SK-N-MC (cell line): ENCODE data around the gene MYO1D.

Source experiments
- EZH2 ChIP-seq: fragments of 200-600 bp; sonication (generic); IDR thresholded peaks from one replicate; pipeline ENCODE4 v1.6.1; 2017; ENCODE audit warnings: antibody characterized with exemption
- FOXP2 ChIP-seq: optimal IDR thresholded peaks from 2 replicates; pipeline ENCODE3; 2011; ENCODE audit warnings: mild to moderate bottlenecking, moderate library complexity; ENCODE audit not compliant: insufficient read depth; ENCODE audit errors: extremely low read length, control extremely low read depth
- POLR2AphosphoS5 ChIP-seq: IDR thresholded peaks from 2 replicates; pipeline ENCODE4 v1.6.1; 2012; ENCODE audit warnings: mild to moderate bottlenecking, low read depth, low read length, borderline replicate concordance

DNA sequence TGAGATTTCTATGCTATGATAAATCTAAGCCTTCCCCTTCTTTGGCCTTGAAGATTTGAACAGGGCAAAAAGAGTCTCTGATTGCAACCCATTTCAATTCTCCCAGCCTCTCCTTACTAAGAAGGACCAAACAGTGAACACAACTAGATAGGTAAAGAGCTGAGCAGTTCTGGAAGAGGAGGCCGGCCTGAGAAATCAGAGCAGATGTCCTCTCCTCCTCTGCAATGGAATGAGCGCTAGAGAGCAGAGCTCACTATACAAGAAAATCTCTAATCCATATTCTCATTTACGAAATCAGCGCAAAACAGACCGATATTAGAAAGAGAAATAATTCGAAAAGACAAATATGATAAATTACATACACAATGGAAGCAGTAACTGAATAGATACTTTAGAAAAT, 266.0 kb downstream of the MYO1D start:
- TF ChIP-seq POLR2AphosphoS5 (no peak), EZH2 (no peak), FOXP2 (no peak)
